IMR-90 (cell line): ENCODE data around the gene RPL39. TPM values are rescaled to one million over a fixed set of nuclear protein-coding genes. Genes with fewer than 3 reads are reported as not detected.
"Not testable (repeated sequence)": the region's sequence is repeated elsewhere in the genome, so short reads cannot be mapped to it uniquely, and the experiment has no call there.

ENCODE experiments used
- ATAC-seq: fragments of 200-7000 bp; cut with Tn5 transposase; 2 replicates; pipeline ENCODE4 v1.9.1; 2020; ENCODE audit warnings: low read depth, mild to moderate bottlenecking, moderate library complexity
- BruUV-seq: library from RNA; stranded (reverse); fragments of 400-500 nt; replicated peaks from 2 replicates; lab custom pipeline; 2021; lab: Mats Ljungman, UMichigan
- CTCF ChIA-PET: fragments of 300-600 bp; formaldehyde crosslinking; extraction: SDS; loops from one replicate; lab custom pipeline; 2021; ENCODE audit warnings: antibody characterized with exemption; lab: Yijun Ruan, JAX
- POLR2A ChIA-PET: fragments of 300-600 bp; sonication (Branson Sonifier 250); formaldehyde crosslinking; loops from one replicate; lab custom pipeline; 2022; ENCODE audit warnings: antibody characterized with exemption; ENCODE audit not compliant: unreplicated experiment; lab: Charles Lee
- DNase-seq: peaks from one replicate; pipeline ENCODE4 v3.0.0; 2013
- H2AFZ ChIP-seq: replicated peaks from 2 replicates; pipeline ENCODE3; 2013; ENCODE audit warnings: low read length, mild to moderate bottlenecking; ENCODE audit not compliant: poor library complexity
- H2AK5ac ChIP-seq: 2 replicates; pipeline ENCODE4 v1.6.1; 2013; ENCODE audit warnings: low read depth, low read length, inconsistent platforms
- H2AK9ac ChIP-seq: replicated peaks from 2 replicates; pipeline ENCODE3; 2013; ENCODE audit warnings: mild to moderate bottlenecking, low read depth, low read length, moderate library complexity; ENCODE audit not compliant: poor library complexity
- H2BK120ac ChIP-seq: 2 replicates; pipeline ENCODE4 v1.6.1; 2013; ENCODE audit warnings: low read depth, low read length, inconsistent platforms
- H2BK15ac ChIP-seq: 3 replicates; pipeline ENCODE4 v1.6.1; 2013; ENCODE audit warnings: low read depth, low read length, inconsistent platforms
- H2BK20ac ChIP-seq: 2 replicates; pipeline ENCODE4 v1.6.1; 2013; ENCODE audit warnings: low read depth, mild to moderate bottlenecking, inconsistent platforms, low read length, moderate library complexity
- H2BK5ac ChIP-seq: 2 replicates; pipeline ENCODE4 v1.6.1; 2013; ENCODE audit warnings: mild to moderate bottlenecking, low read depth, low read length, inconsistent platforms; ENCODE audit not compliant: poor library complexity, severe bottlenecking
- H3K14ac ChIP-seq: replicated peaks from 2 replicates; pipeline ENCODE4 v1.6.1; 2013; ENCODE audit warnings: low read depth, low read length, inconsistent platforms
- H3K18ac ChIP-seq: 2 replicates; pipeline ENCODE4 v1.6.1; 2013; ENCODE audit warnings: low read depth, low read length, control low read depth
- H3K23ac ChIP-seq: 2 replicates; pipeline ENCODE4 v1.6.1; 2013; ENCODE audit warnings: low read depth, low read length, inconsistent platforms
- H3K27ac ChIP-seq: 2 replicates; pipeline ENCODE4 v1.5.1; 2013; ENCODE audit warnings: mild to moderate bottlenecking, control low read depth, low read length; ENCODE audit not compliant: insufficient read depth
- H3K27me3 ChIP-seq: 2 replicates; pipeline ENCODE4 v1.6.1; 2013; ENCODE audit warnings: low read length; ENCODE audit not compliant: control insufficient read depth, insufficient read depth
- H3K36me3 ChIP-seq: 2 replicates; pipeline ENCODE4 v1.6.1; 2013; ENCODE audit warnings: low read length, mixed read lengths; ENCODE audit not compliant: control insufficient read depth, insufficient read depth
- H3K4ac ChIP-seq: 2 replicates; pipeline ENCODE4 v1.6.1; 2013; ENCODE audit warnings: low read depth, low read length, inconsistent platforms
- H3K4me1 ChIP-seq: 2 replicates; pipeline ENCODE4 v1.6.1; 2013; ENCODE audit warnings: low read length, mixed read lengths; ENCODE audit not compliant: control insufficient read depth, insufficient read depth
- H3K4me2 ChIP-seq: 2 replicates; pipeline ENCODE4 v1.6.1; 2013; ENCODE audit warnings: low read depth, mild to moderate bottlenecking, control low read depth, low read length, moderate library complexity
- H3K4me3 ChIP-seq: 2 replicates; pipeline ENCODE4 v1.5.1; 2013; ENCODE audit warnings: low read depth, mild to moderate bottlenecking, control low read depth, low read length, moderate library complexity; ENCODE audit not compliant: insufficient read depth
- H3K56ac ChIP-seq: 2 replicates; pipeline ENCODE4 v1.6.1; 2013; ENCODE audit warnings: low read length, inconsistent platforms; ENCODE audit not compliant: insufficient read depth; ENCODE audit errors: extremely low read depth
- H3K79me1 ChIP-seq, 2 experiments: 2 replicates each; pipeline ENCODE4 v1.6.1; 2013; ENCODE audit warnings: low read length in 2 of 2, inconsistent platforms in 1 of 2, low read depth in 1 of 2
- H3K9ac ChIP-seq: 2 replicates; pipeline ENCODE4 v1.6.1; 2013; ENCODE audit warnings: low read depth, low read length, control low read depth
- H3K9me1 ChIP-seq: 2 replicates; pipeline ENCODE4 v1.6.1; 2013; ENCODE audit warnings: low read length, inconsistent platforms; ENCODE audit not compliant: insufficient read depth
- H3K9me3 ChIP-seq: 2 replicates; pipeline ENCODE4 v1.6.1; 2013; ENCODE audit warnings: low read length; ENCODE audit not compliant: control insufficient read depth, insufficient read depth
- H4K20me1 ChIP-seq: 2 replicates; pipeline ENCODE4 v1.6.1; 2013; ENCODE audit warnings: low read length, inconsistent platforms; ENCODE audit not compliant: insufficient read depth
- H4K5ac ChIP-seq: 2 replicates; pipeline ENCODE4 v1.6.1; 2013; ENCODE audit warnings: mild to moderate bottlenecking, low read depth, low read length, control low read depth
- H4K8ac ChIP-seq, 2 experiments: 2 replicates each; pipeline ENCODE4 v1.6.1; 2013; ENCODE audit warnings: low read depth in 2 of 2, low read length in 2 of 2, control low read depth in 1 of 2, inconsistent platforms in 1 of 2
- H4K91ac ChIP-seq: 2 replicates; pipeline ENCODE4 v1.6.1; 2013; ENCODE audit warnings: low read depth, low read length, inconsistent platforms; ENCODE audit not compliant: insufficient read depth
- FOS ChIP-seq: fragments of 150-350 bp; IDR thresholded peaks from 2 replicates; pipeline ENCODE4 v1.6.1; 2016; ENCODE audit warnings: low read depth, low read length
- MXI1 ChIP-seq: IDR thresholded peaks from 2 replicates; pipeline ENCODE4 v1.6.1; 2012; ENCODE audit warnings: low read depth, mild to moderate bottlenecking, low read length, moderate library complexity, borderline replicate concordance
- NFE2L2 ChIP-seq: fragments of 150-350 bp; IDR thresholded peaks from 2 replicates; pipeline ENCODE4 v1.6.1; 2016; ENCODE audit warnings: low read depth, mild to moderate bottlenecking, low read length
- RFX5 ChIP-seq: IDR thresholded peaks from 2 replicates; pipeline ENCODE4 v1.8.0; 2012; ENCODE audit warnings: low read depth, mild to moderate bottlenecking, low read length, moderate library complexity
- SMC3 ChIP-seq: fragments of 150-350 bp; IDR thresholded peaks from 2 replicates; pipeline ENCODE4 v1.6.1; 2016; ENCODE audit warnings: low read depth, mild to moderate bottlenecking, antibody characterized with exemption, low read length, moderate library complexity
- USF2 ChIP-seq: fragments of 150-350 bp; IDR thresholded peaks from 2 replicates; pipeline ENCODE4 v1.6.1; 2017; ENCODE audit warnings: mild to moderate bottlenecking, antibody characterized with exemption, low read length, low read depth
- WGBS, 2 experiments: methylation state at CpG; one replicate each; pipeline versions ENCODE4 v1.1.5 to v1.1.7; 2013; ENCODE audit warnings: missing lambda C conversion rate in 2 of 2; ENCODE audit not compliant: insufficient read length in 1 of 2; ENCODE audit errors: extremely low coverage in 2 of 2; 5-methylcytosine and 5-hydroxymethylcytosine counted together
- dilution Hi-C: fragments of 300-500 bp; cut with HindIII; formaldehyde crosslinking; loops from one replicate; pipeline ENCODE4 v1.14.3; 2018; ENCODE audit warnings: low sequenced_read_pairs; ENCODE audit not compliant: unreplicated experiment
- in situ Hi-C: fragments of 300-500 bp; cut with MboI; formaldehyde crosslinking; loops from 3 replicates; pipeline ENCODE4 v1.14.3; 2019; ENCODE audit warnings: low sequenced_read_pairs, inconsistent platforms, mixed read lengths
- intact Hi-C: fragments of 100-400 bp; cut with micrococcal nuclease; formaldehyde crosslinking; loops from 2 replicates; pipeline ENCODE4 v1.10.0; 2022
- polyA plus RNA-seq, 3 experiments: library from polyadenylated mRNA; depleted of rRNA; stranded (reverse); fragments of >200 nt; gene quantifications; 2 replicates each; pipeline ENCODE4 v1.2.3, GENCODE V29; 2012; ENCODE audit warnings: low replicate concordance in 1 of 3
- total RNA-seq: library from RNA; depleted of rRNA; stranded (reverse); fragments of >200 nt; gene quantifications from 2 replicates; pipeline ENCODE4 v1.2.3, GENCODE V29; 2012

The RPL39 gene
- total and polyA plus RNA-seq, 2 of the 4 experiments (the other 2 are of a cell fraction) = 681 to 2,357 TPM

GRCh38 chrX:119775517-119776238 lies 15.8 kb downstream of the RPL39 start:
- Histone ChIP-seq H3K4me2 (no peak overlapping the region), H4K20me1 (no peaks in the 10 kb centered on the region), H3K18ac (no peak overlapping the region), H3K27ac (no peak overlapping the region), H3K4ac (no peak overlapping the region), H3K9me1 (no peaks in the 10 kb centered on the region), H2BK20ac (no peak overlapping the region), H4K5ac (no peak overlapping the region), H4K8ac (no peak overlapping the region), H2AFZ (no peak overlapping the region), H3K79me1 (no peaks in the 10 kb centered on the region), H3K9me3 (no peaks in the 10 kb centered on the region), H3K27me3 (no peaks in the 10 kb centered on the region), H3K23ac (no peak overlapping the region), H2BK15ac (no peak overlapping the region), H3K9ac (no peak overlapping the region), H3K56ac (no peak overlapping the region), H2AK5ac (no peak overlapping the region), H4K91ac (no peak overlapping the region), H3K36me3 (no peaks in the 10 kb centered on the region), H3K4me3 (no peak overlapping the region), H2AK9ac (no peak overlapping the region), H3K4me1 (no peaks in the 10 kb centered on the region), H3K14ac (no peak overlapping the region), H2BK5ac (no peak overlapping the region), H2BK120ac (no peak overlapping the region)
- 58% methylated on average over 4 of the region's 15 CpGs; no CpG with 5 or more reads in 1 of the 2 experiments for WGBS, 2 experiments
- POLR2A ChIA-PET = no interaction called here
- CTCF ChIA-PET = interaction anchor here (0.7 kb wide), 1 partner anchor 166 kb away, joined by 3 read pairs; no protein-coding TSS in a partner anchor
- intact Hi-C loops = loop anchor here (5.0 kb wide), 1 partner anchor 78 kb away; no protein-coding TSS in a partner anchor
- BruUV-seq = no TSS peak
- in situ Hi-C loops = no loop called here
- dilution Hi-C loops = no loop called here
- DNase-seq = no peak
- no peak for ATAC-seq
- TF ChIP-seq FOS (no peak), RFX5 (no peak), USF2 (no peak), MXI1 (no peak), NFE2L2 (no peak), SMC3 (no peak)

- H3K23ac ChIP-seq, POLR2A ChIA-PET, H3K4me2 ChIP-seq, H3K27ac ChIP-seq, H2AK5ac ChIP-seq, H3K4me3 ChIP-seq, H2BK120ac ChIP-seq, H3K79me1 ChIP-seq, DNase-seq, H4K20me1 ChIP-seq, ATAC-seq, intact Hi-C loops, H4K5ac ChIP-seq, H3K4ac ChIP-seq, H4K8ac ChIP-seq, H3K9me3 ChIP-seq, in situ Hi-C loops, H2BK20ac ChIP-seq, BruUV-seq, H3K36me3 ChIP-seq, H4K91ac ChIP-seq, H3K18ac ChIP-seq, dilution Hi-C loops, H3K9me1 ChIP-seq, H3K27me3 ChIP-seq, H3K9ac ChIP-seq, H2AK9ac ChIP-seq, H2BK15ac ChIP-seq, H3K4me1 ChIP-seq, H3K14ac ChIP-seq, H2AFZ ChIP-seq, H3K56ac ChIP-seq, H2BK5ac ChIP-seq: not testable (repeated sequence)
- CTCF ChIA-PET = interaction anchor here (0.6 kb wide), 1 partner anchor 207 kb away, joined by 3 read pairs; no protein-coding TSS in a partner anchor
- no CpG with 5 or more reads among the region's 3 CpGs for WGBS, 2 experiments
Measured at GRCh38 chrX:119769388-119769787, 22.0 kb downstream of the RPL39 start.
